ENCODE measurements around the gene SLC22A16.

DNA sequence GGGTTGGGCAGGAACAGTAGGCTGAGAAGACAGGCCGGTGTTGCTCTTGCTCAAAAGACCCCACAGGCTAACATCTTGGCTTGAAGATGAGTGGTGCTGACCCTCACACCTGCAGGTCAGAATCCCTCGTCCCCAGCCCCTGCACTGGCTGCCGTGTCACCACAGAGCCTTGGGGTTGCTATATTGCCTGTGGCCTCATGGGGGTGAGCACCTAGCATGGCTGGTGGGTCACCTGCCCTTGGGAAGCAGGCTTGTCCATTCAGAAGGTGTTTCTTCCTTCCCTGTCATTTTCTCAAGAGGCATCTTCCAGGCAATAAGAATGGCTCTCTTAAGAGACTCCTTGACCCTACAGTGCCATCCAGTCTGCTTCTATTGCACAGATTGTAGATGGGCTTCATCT, 7.7 kb downstream of the SLC22A16 start:
- TF ChIP-seq EZH2 (IDR thresholded peaks at IDR 0.05; ENCODE audit: insufficient read depth, poor library complexity, severe bottlenecking) (no peak), EZH2phosphoT487 (IDR thresholded peaks at IDR 0.05; ENCODE audit: insufficient read depth, low read depth) (no peak)
